ENCODE results near the gene LRSAM1.

- TF ChIP-seq CTCF (IDR thresholded peaks at IDR 0.05) (no peak), POLR2A (IDR thresholded peaks at IDR 0.05) (no peak)
Measured at GRCh38 chr9:127548352-127548881, 97.1 kb downstream of the LRSAM1 start.

All from adrenal gland (tissue), 5 donors.